Daoy (cell line): ENCODE results near the gene DCK. TPM values are rescaled to one million over a fixed set of nuclear protein-coding genes. Genes with fewer than 3 reads are reported as not detected.
"Not testable (repeated sequence)": the region's sequence is repeated elsewhere in the genome, so short reads cannot be mapped to it uniquely, and the experiment has no call there.

Source experiments
- DNase-seq: peaks from one replicate; pipeline ENCODE4 v3.0.0-alpha.2; 2015; ENCODE audit warnings: low read depth
- total RNA-seq: library from RNA; depleted of rRNA; stranded (reverse); fragments of >200 nt; shearing (Covaris generic); gene quantifications from 2 replicates; pipeline ENCODE4 v1.2.3, GENCODE V29; 2014

The DCK gene
- total RNA-seq, 1 experiment from 2014 or later = 30.2 TPM

DNA sequence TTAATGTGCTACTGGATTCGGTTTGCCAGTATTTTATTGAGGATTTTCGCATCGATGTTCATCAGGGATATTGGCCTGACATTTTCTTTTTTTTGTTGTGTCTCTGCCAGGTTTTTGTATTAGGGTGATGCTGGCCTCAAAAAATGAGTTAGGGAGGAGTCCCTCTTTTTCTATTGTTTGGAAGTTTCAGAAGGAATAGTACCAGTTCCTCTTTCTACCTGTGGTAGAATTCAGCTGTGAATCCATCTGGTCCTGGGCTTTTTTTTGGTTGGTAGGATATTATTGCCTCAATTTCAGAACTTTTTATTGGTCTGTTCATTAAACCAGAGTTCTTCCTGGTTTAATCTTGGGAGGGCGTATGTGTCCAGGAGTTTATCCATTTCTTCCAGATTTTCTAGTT, 7.9 kb downstream of the DCK start:
- DNase-seq = not testable (repeated sequence)

DNA sequence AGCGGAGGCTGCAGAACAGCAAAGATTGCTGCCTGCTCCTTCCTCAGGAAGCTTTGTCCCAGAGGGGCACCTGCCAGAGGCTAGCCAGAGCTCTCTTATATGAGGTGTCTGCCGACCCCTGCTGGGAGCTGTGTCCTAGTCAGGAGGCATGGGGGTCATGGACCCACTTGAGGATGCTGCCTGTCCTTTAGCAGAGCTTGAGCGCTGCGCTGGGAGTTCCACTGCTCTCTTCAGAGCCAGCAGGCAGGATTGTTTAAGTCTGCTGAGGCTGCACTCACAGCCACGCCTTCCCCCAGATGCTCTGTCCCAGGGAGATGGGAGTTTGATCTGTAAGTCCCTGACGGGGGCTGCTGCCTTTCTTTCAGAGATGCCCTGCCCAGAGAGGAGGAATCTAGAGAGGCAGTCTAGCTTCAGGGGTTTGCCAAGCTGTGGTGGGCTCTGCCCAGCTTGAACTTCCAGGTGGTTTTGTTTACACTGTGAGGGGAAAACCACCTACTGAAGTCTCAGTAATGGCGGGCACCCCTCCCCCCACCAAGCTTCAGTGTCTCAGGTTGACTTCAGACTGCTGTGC, 10.9 kb downstream of the DCK start:
- no peak for DNase-seq

DNA sequence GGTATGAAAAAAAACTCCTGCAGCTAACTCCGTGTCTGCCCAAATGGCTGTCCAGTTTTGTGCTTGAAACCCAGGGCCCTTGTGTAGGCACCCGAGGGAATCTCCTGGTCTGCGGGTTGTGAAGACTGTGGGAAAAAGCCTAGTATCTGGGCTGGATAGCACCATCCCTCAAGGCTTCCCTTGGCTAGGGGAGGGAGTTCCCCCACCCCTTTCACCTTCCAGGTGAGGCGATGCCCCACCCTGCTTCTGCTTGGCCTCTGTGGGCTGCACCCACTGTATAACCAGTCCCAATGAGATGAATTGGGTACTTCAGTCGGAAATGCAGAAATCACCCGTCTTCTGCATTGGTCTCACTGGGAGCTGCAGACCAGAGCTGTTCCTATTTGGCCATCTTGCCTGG, 11.6 kb downstream of the DCK start:
- not testable (repeated sequence) for DNase-seq

DNA sequence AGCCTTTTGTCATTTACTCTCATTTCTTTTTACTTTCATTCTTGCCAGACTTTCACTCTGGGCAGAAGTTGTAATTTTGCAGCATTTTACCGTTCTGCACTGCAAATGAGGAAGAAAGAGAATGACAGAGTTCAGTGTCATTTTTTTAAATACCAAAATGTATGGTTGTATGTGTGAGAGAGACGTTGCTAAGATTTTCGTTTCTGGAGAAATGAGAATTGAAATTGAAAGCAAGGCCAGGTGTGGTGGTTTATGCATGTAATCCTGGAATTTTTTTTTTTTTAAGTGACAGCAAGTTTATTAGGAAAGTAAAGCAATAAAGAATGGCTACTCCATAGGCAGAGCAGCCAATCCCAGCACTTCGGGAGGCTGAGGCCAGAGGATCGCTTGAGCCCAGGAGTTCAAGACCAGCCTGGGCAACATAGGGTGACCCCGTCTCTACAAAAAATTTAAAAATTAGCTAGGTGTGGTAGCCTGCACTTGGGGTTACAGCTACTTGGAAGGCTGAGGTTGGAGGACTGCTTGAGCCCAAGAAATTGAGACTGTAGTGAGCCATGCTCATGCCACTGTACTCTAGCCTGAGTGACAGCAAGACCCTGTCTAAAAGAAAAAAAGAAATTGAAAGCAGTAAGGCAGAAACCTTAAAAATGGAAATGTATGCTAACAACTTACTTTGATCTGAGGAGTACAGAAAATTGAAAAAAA, 12.9 kb downstream of the DCK start:
- no peak for DNase-seq

DNA sequence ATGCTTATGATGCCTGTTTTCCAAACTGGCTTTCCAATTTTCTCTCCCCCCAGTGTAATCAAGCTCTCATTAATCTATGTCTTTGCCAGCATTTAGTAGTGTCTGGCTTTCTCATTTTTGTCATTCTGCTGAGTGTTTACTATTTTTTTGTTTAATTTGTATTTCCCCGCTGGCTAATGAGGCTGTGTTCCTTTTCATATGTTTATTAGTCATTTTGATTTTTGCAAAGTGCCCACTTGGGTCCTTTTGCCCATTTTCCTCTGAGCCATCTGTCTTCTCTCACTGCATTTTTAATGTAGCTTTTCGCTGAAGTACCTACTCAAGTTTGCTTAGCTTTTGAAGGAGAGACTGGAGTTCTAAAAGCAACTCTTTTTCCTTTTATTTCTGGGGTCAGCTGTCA, 14.7 kb downstream of the DCK start:
- DNase-seq = no peak

DNA sequence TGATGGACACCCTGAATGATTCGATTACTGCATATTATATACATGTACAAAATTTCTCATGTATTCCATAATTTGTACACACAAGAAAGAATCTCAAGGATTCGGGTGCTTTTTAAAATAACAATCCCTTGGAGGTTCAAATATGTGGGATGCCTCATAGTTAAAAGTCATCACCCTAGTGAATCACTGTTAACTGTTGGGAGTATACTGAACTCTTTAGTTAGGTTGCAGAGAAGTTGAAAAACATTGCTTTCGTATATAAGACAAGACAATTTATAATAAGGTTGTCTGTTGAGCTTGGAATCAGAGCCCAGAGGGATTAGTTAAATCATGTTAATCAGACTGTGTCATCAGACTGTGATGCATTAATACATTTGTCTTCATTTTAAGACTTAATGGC, 15.6 kb downstream of the DCK start:
- no peak for DNase-seq

DNA sequence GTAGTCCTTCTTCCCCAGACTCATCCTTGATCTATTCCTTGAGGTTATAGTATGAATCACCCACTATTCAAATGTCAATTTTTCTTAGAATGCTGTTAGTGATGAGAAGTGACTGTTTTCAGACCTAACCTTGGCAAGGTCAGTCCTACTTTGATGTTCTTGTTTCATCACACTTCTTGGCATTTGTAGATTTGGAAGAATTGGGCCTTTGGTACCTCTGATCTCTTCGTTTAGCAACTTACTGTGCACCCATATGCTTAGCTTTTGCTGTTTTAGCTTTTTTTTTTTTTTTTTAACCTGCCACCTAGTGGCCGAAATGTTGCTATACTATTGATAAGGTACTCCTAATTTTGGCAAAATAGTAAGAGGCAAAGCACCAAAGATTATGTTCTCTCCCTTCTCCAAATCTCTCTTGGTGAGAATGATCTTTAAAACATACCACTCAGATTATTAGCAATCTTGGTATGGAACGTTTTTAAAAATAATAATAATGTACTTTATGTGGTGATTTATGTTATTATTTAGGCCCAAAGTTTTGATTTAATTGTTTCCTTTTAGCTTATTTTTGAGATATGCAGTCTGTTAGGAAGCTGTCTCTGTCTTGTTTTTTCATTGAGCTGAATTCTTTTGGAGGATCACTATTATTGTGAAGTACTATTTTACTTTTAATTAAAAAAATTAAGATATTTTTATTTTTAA, 16.6 kb downstream of the DCK start:
- DNase-seq = no peak

DNA sequence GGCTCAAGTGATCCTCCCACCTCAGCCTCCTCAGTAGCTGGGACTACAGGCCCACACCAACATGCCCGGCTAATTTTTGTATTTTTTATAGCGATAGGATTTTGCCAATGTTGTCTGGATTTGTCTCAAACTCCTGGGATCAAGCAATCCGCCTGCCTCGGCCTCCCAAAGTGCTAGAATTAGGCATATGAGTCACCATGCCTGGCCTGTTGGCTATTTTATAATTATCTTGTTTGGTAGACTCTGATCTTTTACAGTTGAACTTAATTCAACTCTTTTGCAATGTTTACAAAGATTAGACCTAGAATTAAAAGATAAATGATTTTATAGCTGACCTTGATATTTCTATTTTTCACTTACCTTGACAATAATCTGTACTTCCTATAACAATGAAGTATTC, 18.0 kb downstream of the DCK start:
- DNase-seq = no peak

DNA sequence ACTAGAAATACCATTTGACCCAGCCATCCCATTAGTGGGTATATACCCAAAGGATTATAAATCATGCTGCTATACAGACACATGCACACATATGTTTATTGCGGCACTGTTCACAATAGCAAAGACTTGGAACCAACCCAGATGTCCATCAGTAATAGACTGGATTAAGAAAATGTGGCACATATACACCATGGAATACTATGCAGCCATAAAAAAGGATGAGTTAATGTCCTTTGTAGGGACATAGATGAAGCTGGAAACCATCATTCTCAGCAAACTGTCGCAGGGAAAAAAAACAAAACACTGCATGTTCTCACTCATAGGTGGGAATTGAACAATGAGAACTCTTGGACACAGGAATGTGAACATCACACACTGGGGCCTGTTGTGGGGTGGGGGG, 23.9 kb downstream of the DCK start:
- DNase-seq = not testable (repeated sequence)

DNA sequence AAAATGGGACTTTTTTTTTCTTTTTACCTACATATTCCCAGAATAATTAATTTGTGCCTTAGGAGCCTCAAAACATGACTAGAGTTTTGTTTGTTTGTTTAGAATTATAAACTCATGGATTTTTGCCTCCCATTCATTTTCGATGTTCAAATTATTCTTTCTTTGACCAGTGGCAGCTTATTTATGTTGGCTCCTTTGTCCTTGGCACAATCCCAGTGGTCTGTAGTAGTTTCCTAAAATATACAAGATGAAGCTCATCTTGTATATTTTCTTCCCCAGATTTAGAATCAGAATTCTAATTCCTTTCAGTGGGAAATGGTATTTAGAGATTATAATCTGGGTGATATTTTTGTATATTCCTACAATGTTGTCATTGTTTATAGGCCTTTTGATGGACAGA, 27.2 kb downstream of the DCK start:
- DNase-seq = no peak

DNA sequence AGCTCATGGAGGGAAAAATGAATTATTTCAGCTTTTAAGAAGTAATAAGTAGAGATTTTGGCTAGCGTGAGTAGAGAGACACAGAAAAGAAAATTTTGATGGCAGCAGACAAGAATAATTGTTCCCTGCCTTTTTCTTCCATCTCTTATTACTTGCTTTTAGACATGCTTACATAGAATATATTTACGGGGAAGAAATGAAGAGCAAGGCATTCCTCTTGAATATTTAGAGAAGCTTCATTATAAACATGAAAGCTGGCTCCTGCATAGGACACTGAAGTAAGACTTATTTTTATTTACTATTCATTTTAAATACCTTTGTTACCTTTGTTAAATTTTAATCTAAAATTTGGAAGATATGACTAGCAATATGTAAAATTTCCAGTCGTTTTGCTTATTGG, 32.2 kb downstream of the DCK start:
- no peak for DNase-seq

DNA sequence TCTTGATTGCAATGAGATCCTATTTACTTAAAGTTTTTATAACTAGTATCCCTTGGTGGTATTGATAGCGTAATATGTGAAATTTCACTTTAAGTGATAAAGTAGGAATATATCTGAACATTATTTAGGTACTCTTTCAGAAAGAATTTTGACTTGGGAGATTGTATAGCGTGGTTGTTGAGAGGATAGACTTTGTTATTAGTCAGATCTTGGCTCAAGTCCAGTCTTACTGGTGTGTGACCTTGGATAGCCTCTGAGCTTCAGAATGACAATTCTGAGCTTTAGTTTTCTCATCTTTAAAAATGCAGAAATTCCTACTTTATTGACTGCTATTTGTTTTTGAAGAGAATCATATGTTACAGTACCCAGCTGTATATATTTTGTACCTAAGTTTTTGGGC, 32.6 kb downstream of the DCK start:
- peak; percentile 50 for DNase-seq

DNA sequence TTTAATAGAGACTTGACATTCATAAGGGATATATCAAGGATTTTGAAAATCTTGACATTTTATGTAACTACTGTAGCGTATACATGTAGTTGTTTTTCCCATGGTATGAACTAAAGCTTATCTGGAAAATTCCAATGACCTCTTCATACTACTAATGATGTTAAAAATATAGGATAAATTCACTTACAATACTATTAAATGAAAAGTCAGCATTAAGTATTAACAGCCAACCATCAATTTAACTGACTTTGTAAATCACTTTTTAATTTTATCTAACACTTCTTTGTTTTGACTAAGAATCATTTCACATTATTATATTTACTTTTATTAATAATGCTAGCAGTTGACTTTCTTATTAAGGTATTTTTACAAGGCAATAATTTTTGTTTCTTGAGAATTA, 34.2 kb downstream of the DCK start:
- DNase-seq = no peak

DNA sequence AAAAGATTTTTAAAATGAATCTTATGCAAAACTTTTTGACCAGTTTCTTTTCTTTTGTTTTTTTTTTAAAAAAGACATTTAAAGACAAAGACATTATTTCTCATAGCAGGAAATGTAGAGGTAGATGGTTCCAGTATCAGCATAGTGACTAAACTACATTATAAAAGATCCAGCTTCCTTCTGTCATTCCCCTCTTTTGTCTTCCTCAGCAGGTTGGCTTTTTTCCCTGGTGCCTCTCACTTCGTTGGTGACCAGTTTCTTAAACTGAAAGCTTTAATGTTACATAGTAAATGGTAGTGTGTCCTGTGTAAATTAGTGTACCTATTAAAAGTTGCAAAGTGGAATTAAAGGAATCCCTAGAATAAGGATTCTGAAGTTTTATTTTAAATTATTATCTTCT, 36.1 kb downstream of the DCK start:
- no peak for DNase-seq

DNA sequence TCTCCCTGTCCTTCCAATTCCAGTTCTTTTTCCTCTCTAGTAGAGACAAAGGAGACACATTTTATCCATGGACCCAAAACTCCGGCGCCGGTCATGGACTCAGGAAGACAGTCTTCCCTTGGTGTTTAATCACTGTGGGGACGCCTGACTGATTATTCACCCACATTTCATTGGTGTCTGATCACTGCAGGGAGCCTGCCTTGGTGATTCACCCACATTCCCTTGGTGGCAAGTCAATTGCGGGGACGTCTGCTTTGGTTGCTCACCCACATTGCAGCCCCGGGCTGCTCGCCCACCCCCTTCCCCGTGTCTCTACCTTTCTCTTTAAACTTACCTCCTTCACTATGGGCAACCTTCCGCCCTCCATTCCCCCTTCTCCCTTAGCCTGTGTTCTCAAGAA, 38.7 kb downstream of the DCK start:
- peak; percentile 50 for DNase-seq

DNA sequence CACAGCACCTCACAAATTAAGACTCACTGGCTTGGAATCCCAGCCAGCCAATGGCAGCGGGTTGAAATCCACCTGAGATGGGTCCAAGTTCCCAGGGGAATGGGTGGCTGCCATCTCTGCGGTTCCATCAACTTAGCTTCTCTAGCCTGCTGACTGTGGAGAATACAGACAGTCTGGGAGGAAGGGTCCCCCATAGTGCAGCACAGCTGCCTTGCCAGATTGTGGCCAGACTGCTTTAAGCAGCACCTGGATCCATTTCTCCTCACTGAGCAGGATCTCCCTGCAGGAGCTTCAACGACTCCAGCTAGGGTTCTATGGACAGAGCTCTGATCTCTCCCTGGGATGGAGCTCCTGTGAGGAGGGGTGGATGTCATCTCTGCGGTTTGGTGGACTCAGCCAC, 51.8 kb downstream of the DCK start:
- DNase-seq = no peak

DNA sequence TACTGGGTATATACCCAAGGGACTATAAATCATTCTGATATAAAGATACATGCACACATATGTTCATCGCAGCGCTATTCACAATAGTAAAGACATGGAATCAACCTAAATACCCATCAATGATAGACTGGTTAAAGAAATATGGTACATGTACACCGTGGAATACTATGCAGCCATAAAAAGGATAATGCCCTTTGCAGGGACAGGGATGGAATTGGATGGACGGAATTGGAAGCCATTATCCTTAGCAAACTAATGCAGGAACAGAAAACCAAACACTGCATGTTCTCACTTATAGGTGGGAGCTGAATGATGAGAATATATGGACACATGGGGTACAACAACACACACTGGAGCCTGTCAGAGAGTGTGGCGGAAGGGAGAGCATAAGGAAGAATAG, 55.9 kb downstream of the DCK start:
- no peak for DNase-seq

DNA sequence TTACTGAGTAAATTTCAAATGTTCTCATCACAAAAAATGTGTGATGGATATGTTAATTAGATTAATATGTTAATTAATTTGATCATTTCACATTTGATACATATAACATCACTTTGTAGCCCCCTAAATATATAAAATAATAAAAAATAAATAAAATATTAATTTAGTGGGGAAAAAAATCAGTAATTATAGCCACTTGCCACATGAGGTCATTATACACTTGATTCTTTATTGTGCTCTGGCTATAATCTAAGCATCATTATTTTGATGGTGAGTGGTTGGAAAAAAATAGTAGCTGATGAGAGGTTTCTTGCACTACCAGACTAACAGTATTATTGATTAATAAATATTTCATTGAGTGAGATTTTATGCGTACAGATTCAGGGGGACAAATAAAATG, 57.4 kb downstream of the DCK start:
- no peak for DNase-seq

DNA sequence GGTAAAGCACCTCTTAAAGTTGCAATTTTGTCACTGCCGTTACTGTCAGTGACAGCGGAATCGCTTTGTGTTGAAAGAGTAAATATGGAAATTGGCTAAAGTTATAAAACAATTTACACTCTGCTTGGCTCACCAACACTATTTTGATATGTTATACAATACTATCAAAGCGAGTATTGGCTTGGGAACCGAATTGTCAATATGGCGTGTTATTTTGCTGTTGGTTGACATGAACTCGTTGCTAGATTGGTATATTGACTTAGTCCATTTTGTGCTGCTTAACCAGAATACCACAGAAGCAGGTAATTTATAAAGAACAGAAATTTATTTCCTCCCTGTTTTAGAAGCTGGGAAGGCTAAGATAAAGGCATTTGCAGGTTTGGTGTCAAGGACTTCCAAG, 58.6 kb downstream of the DCK start:
- no peak for DNase-seq

DNA sequence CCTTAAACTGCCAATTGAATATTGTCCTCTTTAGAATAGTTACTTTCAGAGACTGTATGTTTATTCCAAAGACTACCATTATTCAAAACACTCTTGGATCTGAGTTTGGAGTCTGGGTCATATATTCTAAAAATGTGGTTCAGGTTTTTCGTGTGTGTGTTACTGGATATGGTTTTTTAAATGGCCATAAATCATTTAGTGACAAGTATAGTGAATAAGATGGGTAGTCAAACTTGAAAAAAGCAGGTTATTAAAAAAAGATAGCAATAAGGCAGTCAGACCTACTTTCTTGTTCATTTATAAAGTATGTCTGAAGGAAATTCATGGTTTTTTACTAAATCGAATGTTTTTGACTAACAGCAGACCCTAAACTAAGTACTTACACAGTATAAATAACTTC, 59.3 kb downstream of the DCK start:
- DNase-seq = no peak

DNA sequence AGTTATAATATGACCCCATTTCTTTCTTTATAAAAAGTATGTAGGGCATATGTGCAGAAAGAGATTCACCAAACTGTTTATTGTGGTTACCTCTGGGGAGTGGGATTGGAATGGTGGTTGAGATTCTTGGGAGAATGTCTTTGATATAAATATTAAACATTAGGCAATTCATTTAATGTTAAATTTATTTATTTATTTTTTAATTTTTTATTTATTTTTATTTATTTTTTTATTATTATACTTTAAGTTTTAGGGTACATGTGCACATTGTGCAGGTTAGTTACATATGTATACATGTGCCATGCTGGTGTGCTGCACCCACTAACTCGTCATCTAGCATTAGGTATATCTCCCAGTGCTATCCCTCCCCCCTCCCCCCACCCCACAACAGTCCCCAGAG, 60.2 kb downstream of the DCK start:
- DNase-seq = not testable (repeated sequence)

DNA sequence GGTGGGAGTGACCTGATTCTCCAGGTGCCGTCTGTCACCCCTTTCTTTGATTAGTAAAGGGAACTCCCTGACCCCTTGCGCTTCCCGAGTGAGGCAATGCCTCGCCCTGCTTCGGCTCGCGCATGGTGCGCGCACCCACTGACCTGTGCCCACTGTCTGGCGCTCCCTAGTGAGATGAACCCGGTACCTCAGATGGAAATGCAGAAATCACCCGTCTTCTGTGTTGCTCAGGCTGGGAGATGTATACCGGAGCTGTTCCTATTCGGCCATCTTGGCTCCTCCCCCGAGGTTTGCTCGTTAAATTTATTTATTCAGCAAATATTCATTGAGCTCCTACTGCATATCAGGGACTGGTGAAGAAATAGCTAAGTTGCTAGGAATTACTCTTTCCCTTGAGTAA, 66.1 kb downstream of the DCK start:
- not testable (repeated sequence) for DNase-seq

DNA sequence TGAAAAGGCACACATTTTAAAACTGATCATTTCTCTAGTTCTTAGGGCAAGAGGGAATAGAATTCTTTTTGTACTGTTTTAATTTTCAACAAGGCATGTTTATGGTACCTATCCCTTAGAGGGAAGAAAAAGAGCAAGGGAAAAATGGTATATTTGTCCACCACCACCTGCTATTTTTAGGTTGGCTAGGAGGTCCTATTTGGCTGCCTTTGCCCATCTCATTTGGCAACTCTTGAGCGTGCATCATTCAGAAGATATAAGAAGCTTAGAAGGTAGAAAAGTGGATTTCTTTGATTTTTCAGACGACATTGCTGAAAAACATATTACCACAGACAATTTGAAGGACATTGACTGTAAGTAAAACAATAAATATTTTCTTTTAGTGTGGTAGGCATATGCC, 69.0 kb downstream of the DCK start:
- DNase-seq = no peak
